ENCODE results near the gene EVC.

DNA sequence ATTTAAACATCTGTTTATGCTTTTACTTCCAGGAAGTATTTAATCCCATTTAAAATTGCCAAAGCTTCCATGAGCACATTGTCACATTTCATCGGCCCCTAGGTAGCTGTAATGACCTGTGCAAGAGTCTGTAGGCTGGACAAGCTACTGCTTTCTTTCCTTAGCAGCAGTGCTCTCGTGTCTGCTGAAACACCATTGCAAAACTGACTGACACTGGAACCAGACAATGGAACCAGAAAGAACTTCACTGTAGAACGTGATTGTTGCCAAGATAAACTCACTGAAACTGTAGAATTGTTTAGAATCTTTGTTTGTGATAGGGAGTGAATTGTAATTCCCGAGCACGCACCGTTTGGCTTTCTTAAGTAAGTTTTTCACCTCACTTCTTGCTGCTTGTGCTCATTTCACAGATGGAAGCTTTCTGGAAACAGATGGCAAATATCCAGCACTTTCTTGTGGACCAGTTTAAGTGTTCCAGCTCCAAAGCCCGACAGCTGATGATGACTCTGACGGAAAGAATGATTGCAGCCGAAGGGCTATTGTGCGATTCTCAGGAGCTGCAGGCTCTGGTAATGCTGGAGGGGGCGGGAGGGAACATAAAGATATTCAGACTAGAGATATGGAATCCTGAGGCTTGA, 36.9 kb downstream of the EVC start:
- TF ChIP-seq, protein P1, sequence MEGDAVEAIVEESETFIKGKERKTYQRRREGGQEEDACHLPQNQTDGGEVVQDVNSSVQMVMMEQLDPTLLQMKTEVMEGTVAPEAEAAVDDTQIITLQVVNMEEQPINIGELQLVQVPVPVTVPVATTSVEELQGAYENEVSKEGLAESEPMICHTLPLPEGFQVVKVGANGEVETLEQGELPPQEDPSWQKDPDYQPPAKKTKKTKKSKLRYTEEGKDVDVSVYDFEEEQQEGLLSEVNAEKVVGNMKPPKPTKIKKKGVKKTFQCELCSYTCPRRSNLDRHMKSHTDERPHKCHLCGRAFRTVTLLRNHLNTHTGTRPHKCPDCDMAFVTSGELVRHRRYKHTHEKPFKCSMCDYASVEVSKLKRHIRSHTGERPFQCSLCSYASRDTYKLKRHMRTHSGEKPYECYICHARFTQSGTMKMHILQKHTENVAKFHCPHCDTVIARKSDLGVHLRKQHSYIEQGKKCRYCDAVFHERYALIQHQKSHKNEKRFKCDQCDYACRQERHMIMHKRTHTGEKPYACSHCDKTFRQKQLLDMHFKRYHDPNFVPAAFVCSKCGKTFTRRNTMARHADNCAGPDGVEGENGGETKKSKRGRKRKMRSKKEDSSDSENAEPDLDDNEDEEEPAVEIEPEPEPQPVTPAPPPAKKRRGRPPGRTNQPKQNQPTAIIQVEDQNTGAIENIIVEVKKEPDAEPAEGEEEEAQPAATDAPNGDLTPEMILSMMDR (IDR thresholded peaks at IDR 0.05; ENCODE audit: poor library complexity): no peak
- no peak for TF ChIP-seq EZH2 (IDR thresholded peaks at IDR 0.05; ENCODE audit: borderline replicate concordance)
- TF ChIP-seq EZH2phosphoT487 (IDR thresholded peaks at IDR 0.05; ENCODE audit: low read depth, severe bottlenecking, unreplicated experiment): no peak
